K562 (cell line): ENCODE results near the gene MLYCD. TPM values are rescaled to one million over a fixed set of nuclear protein-coding genes. Genes with fewer than 3 reads are reported as not detected.

Experiments used
- ATAC-seq: fragments of 200-7000 bp; cut with Tn5 transposase; 3 replicates; pipeline ENCODE4 v1.9.1; 2020; ENCODE audit warnings: moderate library complexity
- BruUV-seq: library from RNA; stranded (reverse); fragments of 400-500 nt; replicated peaks from 2 replicates; lab custom pipeline; 2021; lab: Mats Ljungman, UMichigan
- CTCF ChIA-PET: fragments of 300-600 bp; formaldehyde crosslinking; extraction: SDS; loops from one replicate; lab custom pipeline; 2021; ENCODE audit warnings: low intra/inter-chr PET ratio; lab: Yijun Ruan, JAX
- POLR2A ChIA-PET: fragments of 300-600, 350-650 bp; sonication (Branson Sonifier 250); formaldehyde crosslinking; extraction: SDS; loops from one replicate; lab custom pipeline; 2021; ENCODE audit warnings: antibody characterized with exemption, inconsistent platforms; lab: Yijun Ruan, JAX
- DNase-seq, 4 experiments: peaks; one replicate each; pipeline versions ENCODE4 v3.0.0 to v3.0.0-alpha.2; 2011 to 2018; ENCODE audit warnings: low spot score in 3 of 4, mixed read lengths in 3 of 4; ENCODE audit errors: extremely low read depth in 1 of 4
- FAIRE-seq: peaks from 2 replicates; lab custom pipeline; 2011; peaks lifted over from hg19 to GRCh38; lab: Jason Lieb, UNC
- H2AFZ ChIP-seq: 2 replicates; pipeline ENCODE4 v1.6.0; 2011; ENCODE audit warnings: low read depth, low read length, control low read depth, inconsistent platforms
- H3K27ac ChIP-seq: fragments of 200-600 bp; 3 replicates; pipeline ENCODE4 v1.8.0; 2011; ENCODE audit warnings: low read depth, mild to moderate bottlenecking, control low read depth, inconsistent platforms, low read length, moderate library complexity, mixed read lengths; ENCODE audit errors: extremely low read depth
- H3K27me3 ChIP-seq, 2 experiments: fragments of 300-600 bp in 1 of 2; 2 replicates in 1 of 2; 3 replicates in 1 of 2; pipeline versions ENCODE4 v1.6.0 to v1.8.0; 2011; ENCODE audit warnings: inconsistent platforms in 2 of 2, low read length in 2 of 2, mild to moderate bottlenecking in 1 of 2, mixed read lengths in 1 of 2, moderate library complexity in 1 of 2; ENCODE audit not compliant: control insufficient read depth in 2 of 2, insufficient read depth in 2 of 2
- H3K36me3 ChIP-seq: fragments of 300-600 bp; 3 replicates; pipeline ENCODE4 v1.8.0; 2011; ENCODE audit warnings: mild to moderate bottlenecking, low read length, inconsistent platforms; ENCODE audit not compliant: control insufficient read depth, insufficient read depth
- H3K4me1 ChIP-seq, 2 experiments: fragments of 200-600 bp in 1 of 2; replicated peaks in 1 of 2; 2 replicates in 1 of 2; 3 replicates in 1 of 2; pipeline versions ENCODE4 v1.5.1 to v1.8.0; 2011; ENCODE audit warnings: inconsistent platforms in 2 of 2, low read length in 2 of 2, mild to moderate bottlenecking in 1 of 2, mixed read lengths in 1 of 2, moderate library complexity in 1 of 2; ENCODE audit not compliant: control insufficient read depth in 2 of 2, insufficient read depth in 2 of 2
- H3K4me2 ChIP-seq: 2 replicates; pipeline ENCODE4 v1.6.1; 2011; ENCODE audit warnings: low read length, control low read depth, inconsistent platforms, mixed read lengths; ENCODE audit not compliant: insufficient read depth
- H3K4me3 ChIP-seq: fragments of 200-600 bp; sonication (generic), shearing (Covaris generic); 2 replicates; pipeline ENCODE4 v1.5.1; 2016; ENCODE audit warnings: control low read depth, inconsistent platforms
- H3K79me2 ChIP-seq: fragments of 200-600 bp; 3 replicates; pipeline ENCODE4 v1.8.0; 2011; ENCODE audit warnings: low read length, inconsistent platforms; ENCODE audit not compliant: control insufficient read depth, insufficient read depth
- H3K9ac ChIP-seq, 2 experiments: 2 replicates each; pipeline versions ENCODE4 v1.6.0 to v1.6.1; 2011; ENCODE audit warnings: low read depth in 2 of 2, low read length in 2 of 2, control low read depth in 1 of 2, inconsistent platforms in 1 of 2, mild to moderate bottlenecking in 1 of 2, mixed read lengths in 1 of 2; ENCODE audit not compliant: insufficient read depth in 1 of 2
- H3K9me1 ChIP-seq: one replicate; pipeline ENCODE4 v1.6.0; 2011; ENCODE audit warnings: inconsistent platforms, mild to moderate bottlenecking, low read length, moderate library complexity; ENCODE audit not compliant: control insufficient read depth, insufficient read depth
- H3K9me3 ChIP-seq: replicated peaks from 2 replicates; pipeline ENCODE4 v1.5.1; 2011; ENCODE audit warnings: low read depth, low read length, inconsistent platforms; ENCODE audit not compliant: control insufficient read depth, insufficient read depth
- H4K20me1 ChIP-seq: replicated peaks from 2 replicates; pipeline ENCODE4 v1.6.1; 2011; ENCODE audit warnings: low read length, inconsistent platforms, mixed read lengths; ENCODE audit not compliant: control insufficient read depth, insufficient read depth
- BRD9 ChIP-seq: fragments of 450-650 bp; IDR thresholded peaks from 2 replicates; pipeline ENCODE4 v1.6.1; 2018; ENCODE audit warnings: low read depth; ENCODE audit not compliant: partially characterized antibody
- FOXA3 ChIP-seq, 2 experiments: fragments of 450-650 bp in 1 of 2; sonication (generic) in 1 of 2; formaldehyde crosslinking; IDR thresholded peaks in 1 of 2; conservative IDR thresholded peaks in 1 of 2; 2 replicates each; pipeline versions ENCODE4 v1.4.0 to v1.8.0; 2020 to 2022; ENCODE audit warnings: mild to moderate bottlenecking in 2 of 2, missing genetic modification reagents in 1 of 2
- GABPB1 ChIP-seq: sonication (generic); formaldehyde crosslinking; IDR thresholded peaks from 2 replicates; pipeline ENCODE4 v1.8.0; 2022; ENCODE audit warnings: mild to moderate bottlenecking, missing genetic modification reagents
- MLX ChIP-seq, 2 experiments: fragments of 450-650 bp in 1 of 2; sonication (generic) in 1 of 2; formaldehyde crosslinking; conservative IDR thresholded peaks; 2 replicates each; pipeline versions ENCODE4 v1.4.0 to v1.8.1; 2020 to 2022; ENCODE audit warnings: mild to moderate bottlenecking in 1 of 2, missing genetic modification reagents in 1 of 2
- SMARCA5 ChIP-seq: fragments of 450-650 bp; IDR thresholded peaks from 2 replicates; pipeline ENCODE4 v1.6.1; 2016
- USF1 ChIP-seq: sonication (generic); formaldehyde crosslinking; IDR thresholded peaks from 2 replicates; pipeline ENCODE4 v1.9.0; 2022; ENCODE audit warnings: mild to moderate bottlenecking, missing genetic modification reagents
- WGBS: fragments of 100-300 bp; shearing (Covaris generic); methylation state at CpG from one replicate; pipeline ENCODE4 v1.1.6; 2016; ENCODE audit warnings: low coverage, mixed read lengths; ENCODE audit not compliant: insufficient coverage; ENCODE audit errors: missing lambda C conversion rate; 5-methylcytosine and 5-hydroxymethylcytosine counted together
- in situ Hi-C: fragments of 300-500 bp; cut with MboI; formaldehyde crosslinking; loops from 4 replicates; pipeline ENCODE4 v1.15.0; 2018; ENCODE audit warnings: inconsistent platforms, mixed read lengths
- intact Hi-C: fragments of 100-400 bp; cut with micrococcal nuclease; formaldehyde crosslinking; loops from 2 replicates; pipeline ENCODE4 v1.14.2; 2022
- polyA plus RNA-seq, 8 experiments: library from polyadenylated mRNA; depleted of rRNA in 4 of 8; stranded (reverse) in 5 of 8; unstranded in 3 of 8; fragments of >200 nt; fragmentation: Nextera tagmentation in 2 of 8; fragmentation: Illumina TruSeq in 1 of 8; extraction: Ambion mirVana in 2 of 8; extraction: Trizol in 1 of 8; gene quantifications; 2 replicates each; pipeline versions ENCODE4 v1.2.1 to v1.2.3, GENCODE V29; 2011 to 2014; ENCODE audit warnings: inconsistent platforms in 1 of 8, missing spikeins in 1 of 8
- total RNA-seq, 7 experiments: library from RNA; depleted of rRNA in 6 of 7; stranded (reverse); fragments of >200 nt in 6 of 7; fragmentation: Illumina TruSeq in 2 of 7; extraction: Trizol in 2 of 7; gene quantifications; 2 replicates each; pipeline versions ENCODE4 v1.2.1 to v1.2.3, GENCODE V29; 2011 to 2021; ENCODE audit warnings: low replicate concordance in 1 of 7
- TF ChIP-seq, protein P1 (sequence below): fragments of 450-650 bp; IDR thresholded peaks from 2 replicates; pipeline ENCODE4 v1.6.1; 2016; ENCODE audit warnings: mild to moderate bottlenecking

MLYCD gene
- total and polyA plus RNA-seq, 9 of the 15 experiments (the other 6 are each of a cell fraction or from before 2014, with no cell fraction given) = 0.15 to 2.0 (median 1.0) TPM

GRCh38 chr16:83943516-83944050 lies 44.7 kb downstream of the MLYCD start:
- intact Hi-C loops (no loop called here), in situ Hi-C loops (no loop called here)
- no peak for FAIRE-seq
- Histone ChIP-seq H3K27ac (no peak overlapping the region), H3K4me3 (no peak overlapping the region), H3K4me2 (no peak overlapping the region), H3K4me1 (peaks cover 0 to 31% of the 10 kb centered on the region in 2 experiments; a peak in 2 of 5 replicates), H3K79me2 (no peaks in the 10 kb centered on the region), H3K27me3 (peaks cover 22 to 33% of the 10 kb centered on the region in 2 experiments; a peak in 4 of 5 replicates), H4K20me1 (peaks cover 3% of the 10 kb centered on the region; the same call in 1 of the 2 replicates), H3K9me3 (no peaks in the 10 kb centered on the region)
- ChIA-PET POLR2A (interaction anchor here (0.6 to 2.0 kb wide), 3 partner anchors 9 to 11 kb away, joined by 3 to 11 read pairs (median 3); partner anchors contain the start of gene OSGIN1), CTCF (no interaction called here)
- WGBS = 44% methylated on average over 10 of the region's 10 CpGs
- TF ChIP-seq FOXA3 (CRISPR knock-in tag; conservative IDR thresholded peaks at IDR 0.05 in 1 of 2, IDR thresholded peaks at IDR 0.05 in 1 of 2) (no peak), USF1 (CRISPR knock-in tag) (no peak), BRD9 (no peak), SMARCA5 (no peak), GABPB1 (CRISPR knock-in tag) (no peak), MLX (CRISPR knock-in tag; conservative IDR thresholded peaks at IDR 0.05) (no peak)
- TF ChIP-seq, protein P1, sequence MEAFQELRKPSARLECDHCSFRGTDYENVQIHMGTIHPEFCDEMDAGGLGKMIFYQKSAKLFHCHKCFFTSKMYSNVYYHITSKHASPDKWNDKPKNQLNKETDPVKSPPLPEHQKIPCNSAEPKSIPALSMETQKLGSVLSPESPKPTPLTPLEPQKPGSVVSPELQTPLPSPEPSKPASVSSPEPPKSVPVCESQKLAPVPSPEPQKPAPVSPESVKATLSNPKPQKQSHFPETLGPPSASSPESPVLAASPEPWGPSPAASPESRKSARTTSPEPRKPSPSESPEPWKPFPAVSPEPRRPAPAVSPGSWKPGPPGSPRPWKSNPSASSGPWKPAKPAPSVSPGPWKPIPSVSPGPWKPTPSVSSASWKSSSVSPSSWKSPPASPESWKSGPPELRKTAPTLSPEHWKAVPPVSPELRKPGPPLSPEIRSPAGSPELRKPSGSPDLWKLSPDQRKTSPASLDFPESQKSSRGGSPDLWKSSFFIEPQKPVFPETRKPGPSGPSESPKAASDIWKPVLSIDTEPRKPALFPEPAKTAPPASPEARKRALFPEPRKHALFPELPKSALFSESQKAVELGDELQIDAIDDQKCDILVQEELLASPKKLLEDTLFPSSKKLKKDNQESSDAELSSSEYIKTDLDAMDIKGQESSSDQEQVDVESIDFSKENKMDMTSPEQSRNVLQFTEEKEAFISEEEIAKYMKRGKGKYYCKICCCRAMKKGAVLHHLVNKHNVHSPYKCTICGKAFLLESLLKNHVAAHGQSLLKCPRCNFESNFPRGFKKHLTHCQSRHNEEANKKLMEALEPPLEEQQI = no peak
- TF ChIP-seq, all 486 proteins: peak for 0
- H2AFZ ChIP-seq = no peak overlapping the region
- no peak for DNase-seq
- peak overlapping the region in 1 of 2 experiments; percentile 60; a peak in 1 of 4 replicates for H3K9ac ChIP-seq
- no peaks in the 10 kb centered on the region for H3K36me3 ChIP-seq
- BruUV-seq = no TSS peak
- H3K9me1 ChIP-seq = no peaks in the 10 kb centered on the region
- ATAC-seq = no peak
